Right cardiac atrium (tissue), 5 donors: ENCODE measurements around the gene SLC5A8. TPM values are rescaled to one million over a fixed set of nuclear protein-coding genes. Genes with fewer than 3 reads are reported as not detected.
"Not testable (repeated sequence)": the region's sequence is repeated elsewhere in the genome, so short reads cannot be mapped to it uniquely, and the experiment has no call there.

Experiments
- ATAC-seq, 2 donors: fragments of 200-7000 bp; cut with Tn5 transposase; one replicate each; pipeline versions ENCODE4 v1.8.0 to v1.9.1; 2020; ENCODE audit warnings: moderate library complexity in 2 of 2, mild to moderate bottlenecking in 1 of 2
- DNase-seq, 3 donors: peaks; one replicate each; pipeline ENCODE4 v3.0.0-alpha.2; 2020
- H3K27ac ChIP-seq: one replicate; pipeline ENCODE4 v1.5.1; 2013; ENCODE audit warnings: mild to moderate bottlenecking, low read length, control low read depth, moderate library complexity
- H3K27me3 ChIP-seq: one replicate; pipeline ENCODE4 v1.6.1; 2013; ENCODE audit not compliant: control insufficient read depth, insufficient read depth
- H3K4me1 ChIP-seq: one replicate; pipeline ENCODE4 v1.6.1; 2013; ENCODE audit warnings: low read length; ENCODE audit not compliant: control insufficient read depth, insufficient read depth
- H3K4me3 ChIP-seq: one replicate; pipeline ENCODE4 v1.5.1; 2013; ENCODE audit warnings: low read length, control low read depth
- H3K9me3 ChIP-seq: one replicate; pipeline ENCODE4 v1.6.1; 2013; ENCODE audit warnings: low read length; ENCODE audit not compliant: control insufficient read depth
- WGBS: extraction: QIAGEN DNeasy Blood & Tissue Kit; methylation state at CpG from one replicate; pipeline ENCODE4 v1.1.7; 2013; 5-methylcytosine and 5-hydroxymethylcytosine counted together
- intact Hi-C, 4 donors: fragments of 100-400 bp; cut with DNase I; formaldehyde crosslinking; loops; one replicate each; pipeline versions ENCODE4 v1.11.0 to v1.14.0; 2022 to 2023
- polyA plus RNA-seq: library from polyadenylated mRNA; stranded (reverse); fragments of 200-250 nt; gene quantifications from one replicate; pipeline ENCODE4 v1.2.3, GENCODE V29; 2013
- total RNA-seq, 4 donors: library from RNA; stranded (reverse); fragmentation: NEBNext Ultra II Directional; extraction: Animal tissue kit (Norgen Biotek cat#: 25700); gene quantifications; one replicate each; pipeline ENCODE4 v1.2.1, GENCODE V29; 2021
- donor health status: healthy with polysubstance abuse.
- donor health status: DM: no; HTN: yes; CAD: no.
- donor health status: DM: no; HTN: no; CAD: no.
- donor health status: DM: no; HTN: yes; CAD: no; lungs with severe emphysema.
- donor health status: DM: yes; HTN: yes; CAD: no.

Gene SLC5A8
- total and polyA plus RNA-seq, 5 donors: not detected

GRCh38 chr12:101172316-101172715 lies 37.7 kb downstream of the SLC5A8 start:
- WGBS: 34% methylated on average over 5 of the region's 5 CpGs

GRCh38 chr12:101168001-101168400 lies 42.0 kb downstream of the SLC5A8 start:
- Histone ChIP-seq H3K4me3 (no peak overlapping the region), H3K27me3 (no peaks in the 10 kb centered on the region), H3K27ac (no peak overlapping the region), H3K4me1 (no peaks in the 10 kb centered on the region), H3K9me3 (no peaks in the 10 kb centered on the region)
- ATAC-seq: no peak
- DNase-seq: no peak
- WGBS: 85% methylated on average over 5 of the region's 5 CpGs
- intact Hi-C loops: no loop called here

More at GRCh38 chr12:101172316-101172715, 37.7 kb downstream of the SLC5A8 start:
- H3K27ac ChIP-seq: no peak overlapping the region
- intact Hi-C loops: no loop called here
- H3K9me3 ChIP-seq: no peaks in the 10 kb centered on the region
- H3K4me3 ChIP-seq: no peak overlapping the region
- H3K4me1 ChIP-seq: no peaks in the 10 kb centered on the region
- peak in 1 of 3 donors; percentile 35 for DNase-seq
- H3K27me3 ChIP-seq: no peaks in the 10 kb centered on the region
- ATAC-seq: no peak

GRCh38 chr12:101166866-101167265 lies 43.2 kb downstream of the SLC5A8 start:
- intact Hi-C loops: no loop called here
- no peaks in the 10 kb centered on the region for H3K4me1 ChIP-seq
- H3K27me3 ChIP-seq: no peaks in the 10 kb centered on the region
- 43% methylated on average over 5 of the region's 5 CpGs for WGBS
- ATAC-seq (no peak), DNase-seq (no peak)
- no peak overlapping the region for H3K27ac ChIP-seq
- H3K9me3 ChIP-seq: no peaks in the 10 kb centered on the region
- no peak overlapping the region for H3K4me3 ChIP-seq

GRCh38 chr12:101165319-101165718 lies 44.7 kb downstream of the SLC5A8 start:
- no peak overlapping the region for H3K27ac ChIP-seq
- 76% methylated on average over 4 of the region's 4 CpGs for WGBS
- H3K4me3 ChIP-seq: no peak overlapping the region
- DNase-seq: no peak
- intact Hi-C loops: no loop called here
- ATAC-seq: no peak
- no peaks in the 10 kb centered on the region for H3K4me1 ChIP-seq
- H3K9me3 ChIP-seq: no peaks in the 10 kb centered on the region
- no peaks in the 10 kb centered on the region for H3K27me3 ChIP-seq

GRCh38 chr12:101145777-101146431 lies 64.1 kb downstream of the SLC5A8 start:
- H3K4me1 ChIP-seq, ATAC-seq, H3K4me3 ChIP-seq, intact Hi-C loops, H3K27me3 ChIP-seq, H3K27ac ChIP-seq, H3K9me3 ChIP-seq: not testable (repeated sequence)
- WGBS: 89% methylated on average over 35 of the region's 35 CpGs
- peak in 1 of 3 donors; percentile 17 for DNase-seq

GRCh38 chr12:101127521-101128219 lies 82.4 kb downstream of the SLC5A8 start:
- no peak overlapping the region for H3K27ac ChIP-seq
- intact Hi-C loops: no loop called here
- H3K4me1 ChIP-seq: no peaks in the 10 kb centered on the region
- H3K4me3 ChIP-seq: no peak overlapping the region
- no peaks in the 10 kb centered on the region for H3K27me3 ChIP-seq
- no peak for ATAC-seq
- no peaks in the 10 kb centered on the region for H3K9me3 ChIP-seq
- WGBS: 88% methylated on average over 6 of the region's 6 CpGs
- DNase-seq: no peak

GRCh38 chr12:101117842-101118241 lies 92.2 kb downstream of the SLC5A8 start:
- Histone ChIP-seq H3K9me3 (no peaks in the 10 kb centered on the region), H3K27me3 (no peaks in the 10 kb centered on the region), H3K4me3 (no peak overlapping the region), H3K27ac (no peak overlapping the region), H3K4me1 (no peaks in the 10 kb centered on the region)
- DNase-seq: no peak
- intact Hi-C loops: no loop called here
- no peak for ATAC-seq
- whole genome bisulfite sequencing: 86% methylated on average over 2 of the region's 2 CpGs

GRCh38 chr12:101116911-101117310 lies 93.1 kb downstream of the SLC5A8 start:
- ATAC-seq (no peak), DNase-seq (no peak)
- no peak overlapping the region for H3K4me3 ChIP-seq
- no peaks in the 10 kb centered on the region for H3K9me3 ChIP-seq
- intact Hi-C loops: no loop called here
- no peaks in the 10 kb centered on the region for H3K27me3 ChIP-seq
- H3K27ac ChIP-seq: no peak overlapping the region
- WGBS: 84% methylated on average over 4 of the region's 4 CpGs
- H3K4me1 ChIP-seq: no peaks in the 10 kb centered on the region

- H3K9me3 ChIP-seq: no peaks in the 10 kb centered on the region
- no peak overlapping the region for H3K27ac ChIP-seq
- 71% methylated on average over 2 of the region's 2 CpGs for WGBS
- H3K27me3 ChIP-seq: no peaks in the 10 kb centered on the region
- intact Hi-C loops: no loop called here
- ATAC-seq (no peak), DNase-seq (no peak)
- H3K4me3 ChIP-seq: no peak overlapping the region
- no peaks in the 10 kb centered on the region for H3K4me1 ChIP-seq
These were observed 94.7 kb downstream of the SLC5A8 start for GRCh38 chr12:101115326-101115725.

- WGBS: 73% methylated on average over 2 of the region's 2 CpGs
- no peak for ATAC-seq
- H3K9me3 ChIP-seq: no peaks in the 10 kb centered on the region
- no peak overlapping the region for H3K27ac ChIP-seq
- DNase-seq: no peak
- no peaks in the 10 kb centered on the region for H3K27me3 ChIP-seq
- no peak overlapping the region for H3K4me3 ChIP-seq
- no peaks in the 10 kb centered on the region for H3K4me1 ChIP-seq
- intact Hi-C loops: no loop called here
These were observed 98.6 kb downstream of the SLC5A8 start for GRCh38 chr12:101111441-101111840.

GRCh38 chr12:101110866-101111265 lies 99.2 kb downstream of the SLC5A8 start:
- DNase-seq: no peak
- Histone ChIP-seq H3K9me3 (no peaks in the 10 kb centered on the region), H3K4me1 (no peaks in the 10 kb centered on the region), H3K27ac (no peak overlapping the region), H3K4me3 (no peak overlapping the region), H3K27me3 (no peaks in the 10 kb centered on the region)
- intact Hi-C loops: no loop called here
- WGBS: 67% methylated on average over 3 of the region's 3 CpGs
- ATAC-seq: no peak
